ENCODE data around the gene TRIO.

The TRIO gene

DNA sequence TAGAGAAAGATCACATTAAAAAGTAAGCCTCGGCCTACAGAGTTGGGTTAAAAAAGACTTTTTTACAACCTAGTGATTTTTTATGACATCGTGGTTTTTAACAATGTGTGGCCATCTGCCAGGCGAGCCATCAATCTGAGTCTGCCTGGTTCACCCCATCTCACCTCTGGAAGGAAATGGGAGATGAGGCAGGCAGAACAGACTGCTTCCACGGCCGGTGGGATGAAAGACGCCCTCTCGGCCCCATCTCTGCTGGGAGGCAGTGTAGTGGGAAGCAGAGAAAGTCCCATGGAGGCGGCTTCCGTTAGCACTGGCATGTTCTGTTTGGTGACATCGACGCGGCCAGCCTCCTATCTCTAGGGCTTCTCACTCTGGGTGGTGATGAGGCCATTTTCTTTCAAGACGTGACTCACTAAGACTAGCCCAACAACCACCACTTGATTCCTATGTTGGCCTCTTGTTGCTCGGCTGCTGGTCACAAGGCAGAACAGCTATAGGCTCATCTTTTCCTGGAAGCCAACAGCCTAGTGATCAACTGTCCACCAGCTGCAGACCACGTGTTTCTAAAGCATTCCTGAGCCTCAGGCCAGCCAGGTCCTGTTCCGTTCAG is 306.0 kb downstream of the TRIO start:
- in situ Hi-C loops (cut with HindIII; ENCODE audit: low sequenced_read_pairs): no loop called here
- DNase-seq (ENCODE audit: low read depth): no peak

DNA sequence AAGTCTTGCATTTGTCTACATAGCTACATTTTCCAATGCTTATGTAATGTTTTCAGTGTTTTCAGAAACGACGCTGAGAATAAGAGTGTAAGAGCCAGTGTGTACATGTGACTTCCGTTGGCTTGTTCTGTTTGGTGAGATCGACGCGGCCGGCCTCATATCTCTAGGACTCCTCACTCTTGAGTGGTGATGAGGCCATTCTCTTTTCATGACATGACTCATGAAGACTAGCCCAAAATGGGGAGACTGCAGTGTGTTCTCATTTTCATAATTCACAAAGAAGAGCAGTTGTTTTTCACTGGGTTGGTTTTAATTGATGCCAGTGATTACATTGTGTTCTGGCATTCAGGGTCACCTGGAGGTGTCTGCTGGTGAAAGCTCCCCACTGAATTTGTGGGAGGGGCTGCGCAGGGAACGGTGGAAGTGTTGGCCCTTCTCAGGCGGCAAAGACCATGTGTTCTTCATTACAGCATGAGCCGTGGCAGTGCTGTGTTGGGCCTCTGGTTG is 306.9 kb downstream of the TRIO start:
- no peak for DNase-seq (ENCODE audit: low read depth)
- no peak overlapping the region for H3K4me3 ChIP-seq (ENCODE audit: low read depth, low read length)
- TF ChIP-seq, protein P1, sequence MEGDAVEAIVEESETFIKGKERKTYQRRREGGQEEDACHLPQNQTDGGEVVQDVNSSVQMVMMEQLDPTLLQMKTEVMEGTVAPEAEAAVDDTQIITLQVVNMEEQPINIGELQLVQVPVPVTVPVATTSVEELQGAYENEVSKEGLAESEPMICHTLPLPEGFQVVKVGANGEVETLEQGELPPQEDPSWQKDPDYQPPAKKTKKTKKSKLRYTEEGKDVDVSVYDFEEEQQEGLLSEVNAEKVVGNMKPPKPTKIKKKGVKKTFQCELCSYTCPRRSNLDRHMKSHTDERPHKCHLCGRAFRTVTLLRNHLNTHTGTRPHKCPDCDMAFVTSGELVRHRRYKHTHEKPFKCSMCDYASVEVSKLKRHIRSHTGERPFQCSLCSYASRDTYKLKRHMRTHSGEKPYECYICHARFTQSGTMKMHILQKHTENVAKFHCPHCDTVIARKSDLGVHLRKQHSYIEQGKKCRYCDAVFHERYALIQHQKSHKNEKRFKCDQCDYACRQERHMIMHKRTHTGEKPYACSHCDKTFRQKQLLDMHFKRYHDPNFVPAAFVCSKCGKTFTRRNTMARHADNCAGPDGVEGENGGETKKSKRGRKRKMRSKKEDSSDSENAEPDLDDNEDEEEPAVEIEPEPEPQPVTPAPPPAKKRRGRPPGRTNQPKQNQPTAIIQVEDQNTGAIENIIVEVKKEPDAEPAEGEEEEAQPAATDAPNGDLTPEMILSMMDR (IDR thresholded peaks at IDR 0.05; ENCODE audit: low read depth, low read length, missing control alignments): no peak
- in situ Hi-C loops (cut with HindIII; ENCODE audit: low sequenced_read_pairs): no loop called here

More for the DNA sequence above, 306.0 kb downstream of the TRIO start:
- TF ChIP-seq, protein P1 (IDR thresholded peaks at IDR 0.05; ENCODE audit: low read depth, low read length, missing control alignments): no peak
- no peak overlapping the region for H3K4me3 ChIP-seq (ENCODE audit: low read depth, low read length)

DNA sequence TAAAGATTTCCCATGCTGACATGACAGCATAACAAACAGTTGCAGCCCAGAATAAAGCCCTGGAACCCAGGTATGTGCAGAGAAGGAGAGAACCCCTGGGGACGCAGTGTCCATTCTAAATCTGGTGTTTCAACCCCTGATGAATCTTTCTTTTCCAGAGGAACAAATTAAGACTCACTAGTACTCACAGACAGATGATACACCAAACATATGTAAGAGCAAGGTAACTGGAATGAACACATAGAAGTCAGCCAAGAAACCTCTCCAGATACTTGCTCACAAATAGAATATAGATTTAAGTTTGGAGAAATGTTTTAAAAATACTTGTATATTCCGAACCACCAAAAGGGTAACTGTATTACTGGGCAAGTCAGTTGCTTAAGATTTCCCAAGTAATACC is 307.6 kb downstream of the TRIO start:
- no peak for DNase-seq (ENCODE audit: low read depth)
- TF ChIP-seq, protein P1 (IDR thresholded peaks at IDR 0.05; ENCODE audit: low read depth, low read length, missing control alignments): no peak
- in situ Hi-C loops (cut with HindIII; ENCODE audit: low sequenced_read_pairs): no loop called here
- H3K4me3 ChIP-seq (ENCODE audit: low read depth, low read length): no peak overlapping the region

DNA sequence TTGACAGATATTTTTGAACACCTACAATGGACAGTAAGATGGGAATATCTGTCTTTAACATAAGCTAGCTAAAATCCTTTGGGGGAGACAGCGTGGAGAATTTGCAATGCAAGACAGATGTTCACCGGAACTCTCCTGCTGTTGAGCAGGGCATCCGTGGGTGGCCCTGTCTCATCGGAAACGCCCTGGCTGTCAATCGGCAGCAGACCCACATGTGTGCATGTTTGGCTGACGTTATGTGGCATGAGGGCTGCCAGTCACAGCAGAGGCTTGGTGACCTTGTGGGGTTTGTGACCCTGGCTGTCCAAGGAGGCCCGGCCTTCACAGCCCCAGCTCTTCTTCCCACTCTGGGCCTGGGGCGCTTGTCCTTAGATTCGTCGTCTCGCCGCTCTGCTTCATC is 308.7 kb downstream of the TRIO start:
- in situ Hi-C loops (cut with HindIII; ENCODE audit: low sequenced_read_pairs): no loop called here
- TF ChIP-seq, protein P1 (IDR thresholded peaks at IDR 0.05; ENCODE audit: low read depth, low read length, missing control alignments): no peak
- DNase-seq (ENCODE audit: low read depth): no peak
- H3K4me3 ChIP-seq (ENCODE audit: low read depth, low read length): no peak overlapping the region

DNA sequence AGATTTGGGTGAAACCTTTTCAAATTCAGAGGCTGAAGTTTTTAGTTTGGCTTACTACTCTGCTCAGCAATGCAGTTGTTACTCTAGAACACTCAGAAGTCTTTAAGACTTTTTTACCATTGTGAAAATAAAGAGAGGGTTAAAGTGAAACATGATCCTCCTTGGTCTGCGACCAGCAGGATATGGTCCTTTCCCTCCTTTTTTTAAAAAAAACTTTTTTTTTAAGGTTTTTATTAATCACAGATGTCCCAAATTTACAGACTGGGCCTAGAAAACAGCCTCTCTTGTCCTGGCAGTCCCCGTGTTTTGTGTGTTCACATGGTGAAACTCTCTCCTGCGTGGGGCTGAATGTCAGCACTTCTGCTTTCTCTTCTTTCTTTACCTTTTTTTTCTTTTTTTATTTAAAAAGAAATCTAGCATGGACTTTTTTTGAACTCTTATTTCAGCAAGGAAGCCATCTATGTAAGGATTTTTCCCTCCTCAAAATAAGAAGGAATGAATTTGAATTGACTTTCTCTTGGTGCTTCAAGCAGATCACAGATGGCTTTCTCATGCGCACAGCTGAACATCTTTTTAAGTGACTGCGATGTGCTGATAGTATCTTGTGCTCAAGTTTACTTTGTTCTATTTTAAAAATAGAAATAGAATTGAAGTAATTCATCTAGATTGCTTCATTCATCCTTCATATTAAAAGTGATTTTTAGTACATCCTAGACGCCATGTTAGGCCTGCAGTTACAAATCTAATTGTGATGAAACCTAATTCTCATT is 309.7 kb downstream of the TRIO start:
- no peak overlapping the region for H3K4me3 ChIP-seq (ENCODE audit: low read depth, low read length)
- in situ Hi-C loops (cut with HindIII; ENCODE audit: low sequenced_read_pairs): no loop called here
- TF ChIP-seq, protein P1 (IDR thresholded peaks at IDR 0.05; ENCODE audit: low read depth, low read length, missing control alignments): no peak
- no peak for DNase-seq (ENCODE audit: low read depth)

DNA sequence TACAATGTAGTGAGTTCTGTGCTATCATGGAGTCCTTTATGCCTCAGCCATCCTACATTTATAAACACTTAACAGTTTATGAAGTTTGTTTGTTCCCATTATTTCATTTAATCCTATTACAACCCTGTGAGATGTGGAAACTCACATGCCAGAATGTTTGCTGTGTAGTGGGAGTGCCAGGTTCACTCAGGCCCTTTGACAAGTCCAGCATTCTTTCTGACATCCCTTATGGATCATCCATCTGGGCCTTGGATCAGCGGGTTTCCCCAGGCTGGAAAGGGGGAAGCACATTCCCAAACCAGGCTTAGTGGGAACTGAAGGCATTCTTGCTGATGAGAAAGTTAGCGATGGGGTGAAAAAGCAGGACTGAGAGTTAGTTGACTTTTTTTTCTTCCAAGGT is 310.3 kb downstream of the TRIO start:
- no peak for DNase-seq (ENCODE audit: low read depth)
- in situ Hi-C loops (cut with HindIII; ENCODE audit: low sequenced_read_pairs): no loop called here
- no peak overlapping the region for H3K4me3 ChIP-seq (ENCODE audit: low read depth, low read length)
- TF ChIP-seq, protein P1 (IDR thresholded peaks at IDR 0.05; ENCODE audit: low read depth, low read length, missing control alignments): no peak

Data from astrocyte of the cerebellum (primary cell).